Smooth muscle cell (in vitro differentiated cells): ENCODE measurements around the gene TRPV4. TPM values are rescaled to one million over a fixed set of nuclear protein-coding genes. Genes with fewer than 3 reads are reported as not detected.

ENCODE experiments used
- DNase-seq: peaks from one replicate; lab custom pipeline; 2025; ENCODE audit not compliant: unreplicated experiment; lab: John Stamatoyannopoulos, UW
- H2AFZ ChIP-seq: fragments of 200-600 bp; sonication (generic); 2 replicates; pipeline ENCODE4 v1.6.0; 2016; ENCODE audit warnings: antibody characterized with exemption, low read depth, mild to moderate bottlenecking
- H3F3A ChIP-seq: fragments of 200-600 bp; sonication (generic); 2 replicates; pipeline ENCODE4 v1.6.0; 2017; ENCODE audit warnings: antibody characterized with exemption, low read depth
- H3K27ac ChIP-seq: fragments of 200-600 bp; sonication (generic); 2 replicates; pipeline ENCODE4 v1.5.1; 2016; ENCODE audit warnings: low read depth, mild to moderate bottlenecking
- H3K27me3 ChIP-seq: fragments of 200-600 bp; sonication (generic); 2 replicates; pipeline ENCODE4 v1.6.1; 2016; ENCODE audit warnings: low read depth, mild to moderate bottlenecking
- H3K36me3 ChIP-seq: fragments of 200-600 bp; sonication (generic); 2 replicates; pipeline ENCODE4 v1.5.1; 2016; ENCODE audit warnings: low read depth
- H3K4me1 ChIP-seq: fragments of 200-600 bp; sonication (generic); 2 replicates; pipeline ENCODE4 v1.5.1; 2016; ENCODE audit warnings: low read depth
- H3K4me2 ChIP-seq: fragments of 200-600 bp; sonication (generic); 2 replicates; pipeline ENCODE4 v1.6.0; 2016; ENCODE audit warnings: mild to moderate bottlenecking
- H3K4me3 ChIP-seq: fragments of 200-600 bp; sonication (generic); 2 replicates; pipeline ENCODE4 v1.5.1; 2016; ENCODE audit warnings: mild to moderate bottlenecking
- H3K79me2 ChIP-seq: fragments of 200-600 bp; sonication (generic); 2 replicates; pipeline ENCODE4 v1.6.0; 2016; ENCODE audit warnings: low read depth, mild to moderate bottlenecking
- H3K9ac ChIP-seq: fragments of 200-600 bp; sonication (generic); 2 replicates; pipeline ENCODE4 v1.6.0; 2016; ENCODE audit warnings: low read depth
- H3K9me3 ChIP-seq: fragments of 200-600 bp; sonication (generic); replicated peaks from 2 replicates; pipeline ENCODE4 v1.5.1; 2016; ENCODE audit warnings: low read depth
- H4K20me1 ChIP-seq: fragments of 200-600 bp; sonication (generic); 2 replicates; pipeline ENCODE4 v1.6.0; 2016; ENCODE audit warnings: low read depth
- WGBS: methylation state at CpG from one replicate; pipeline ENCODE4 v1.1.7; 2016; ENCODE audit warnings: low lambda C conversion rate; 5-methylcytosine and 5-hydroxymethylcytosine counted together
- polyA plus RNA-seq: library from polyadenylated mRNA; unstranded; fragments of >200 nt; fragmentation: Nextera tagmentation; extraction: Ambion mirVana; gene quantifications from 2 replicates; pipeline ENCODE4 v1.2.1, GENCODE V29; 2016
- total RNA-seq: library from RNA; depleted of rRNA; stranded (reverse); fragments of >200 nt; gene quantifications from 2 replicates; pipeline ENCODE4 v1.2.3, GENCODE V29; 2014
- TF ChIP-seq, protein P1 (sequence below): fragments of 200-600 bp; sonication (generic); IDR thresholded peaks from 2 replicates; pipeline ENCODE4 v1.5.1; 2017; ENCODE audit warnings: borderline replicate concordance, mild to moderate bottlenecking, antibody characterized with exemption; ENCODE audit not compliant: insufficient read depth, poor library complexity, severe bottlenecking

The TRPV4 gene
- total and polyA plus RNA-seq, 2 experiments from 2014 or later, result 1.5 to 1.9 TPM

DNA sequence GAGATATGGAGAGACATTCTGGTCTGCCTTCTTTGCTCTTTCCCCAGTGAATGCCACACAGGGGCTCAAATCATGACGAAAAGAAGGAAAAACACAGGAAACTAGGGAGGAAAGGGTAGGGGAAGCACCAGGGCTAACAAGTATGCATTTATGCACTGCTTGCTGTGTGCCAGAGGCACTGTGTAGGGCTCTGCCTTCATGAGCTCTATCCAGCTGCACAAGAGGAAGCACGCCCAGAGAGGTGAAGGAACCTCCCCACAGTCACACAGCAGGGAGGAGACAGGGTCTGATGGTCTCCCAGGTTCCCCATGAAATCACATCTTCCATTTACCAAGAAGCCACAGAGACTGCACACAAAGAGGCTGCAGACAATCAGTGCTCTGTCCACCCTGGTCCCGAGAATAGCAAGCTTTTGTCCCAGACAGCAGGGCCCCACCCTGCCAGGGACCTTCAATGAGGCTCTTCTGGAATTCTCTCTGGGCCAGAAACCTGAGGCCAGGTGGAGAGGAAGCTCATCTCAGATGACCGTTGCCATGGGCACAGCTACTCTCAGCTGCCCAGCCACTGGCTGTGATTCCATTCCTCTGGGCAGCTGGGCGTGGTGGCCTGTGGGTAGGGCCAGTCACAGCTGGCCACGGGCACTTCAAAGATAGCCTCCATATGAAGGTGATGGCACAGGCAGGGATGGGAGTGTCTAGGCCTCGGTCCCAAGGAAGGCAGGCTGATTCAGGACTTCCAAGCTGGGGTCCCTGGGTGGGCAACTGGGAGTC, 7.3 kb upstream of the TRPV4 start:
- Histone ChIP-seq H3K79me2 (no peaks in the 10 kb centered on the region), H3K27me3 (no peaks in the 10 kb centered on the region), H2AFZ (no peak overlapping the region), H3F3A (no peaks in the 10 kb centered on the region), H3K27ac (no peak overlapping the region), H4K20me1 (no peaks in the 10 kb centered on the region), H3K4me1 (no peaks in the 10 kb centered on the region), H3K36me3 (no peaks in the 10 kb centered on the region), H3K9me3 (no peaks in the 10 kb centered on the region), H3K4me3 (no peak overlapping the region), H3K4me2 (no peak overlapping the region), H3K9ac (no peak overlapping the region)
- TF ChIP-seq, protein P1, sequence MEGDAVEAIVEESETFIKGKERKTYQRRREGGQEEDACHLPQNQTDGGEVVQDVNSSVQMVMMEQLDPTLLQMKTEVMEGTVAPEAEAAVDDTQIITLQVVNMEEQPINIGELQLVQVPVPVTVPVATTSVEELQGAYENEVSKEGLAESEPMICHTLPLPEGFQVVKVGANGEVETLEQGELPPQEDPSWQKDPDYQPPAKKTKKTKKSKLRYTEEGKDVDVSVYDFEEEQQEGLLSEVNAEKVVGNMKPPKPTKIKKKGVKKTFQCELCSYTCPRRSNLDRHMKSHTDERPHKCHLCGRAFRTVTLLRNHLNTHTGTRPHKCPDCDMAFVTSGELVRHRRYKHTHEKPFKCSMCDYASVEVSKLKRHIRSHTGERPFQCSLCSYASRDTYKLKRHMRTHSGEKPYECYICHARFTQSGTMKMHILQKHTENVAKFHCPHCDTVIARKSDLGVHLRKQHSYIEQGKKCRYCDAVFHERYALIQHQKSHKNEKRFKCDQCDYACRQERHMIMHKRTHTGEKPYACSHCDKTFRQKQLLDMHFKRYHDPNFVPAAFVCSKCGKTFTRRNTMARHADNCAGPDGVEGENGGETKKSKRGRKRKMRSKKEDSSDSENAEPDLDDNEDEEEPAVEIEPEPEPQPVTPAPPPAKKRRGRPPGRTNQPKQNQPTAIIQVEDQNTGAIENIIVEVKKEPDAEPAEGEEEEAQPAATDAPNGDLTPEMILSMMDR, result no peak
- no peak for DNase-seq
- WGBS, result 71% methylated on average over 7 of the region's 7 CpGs

DNA sequence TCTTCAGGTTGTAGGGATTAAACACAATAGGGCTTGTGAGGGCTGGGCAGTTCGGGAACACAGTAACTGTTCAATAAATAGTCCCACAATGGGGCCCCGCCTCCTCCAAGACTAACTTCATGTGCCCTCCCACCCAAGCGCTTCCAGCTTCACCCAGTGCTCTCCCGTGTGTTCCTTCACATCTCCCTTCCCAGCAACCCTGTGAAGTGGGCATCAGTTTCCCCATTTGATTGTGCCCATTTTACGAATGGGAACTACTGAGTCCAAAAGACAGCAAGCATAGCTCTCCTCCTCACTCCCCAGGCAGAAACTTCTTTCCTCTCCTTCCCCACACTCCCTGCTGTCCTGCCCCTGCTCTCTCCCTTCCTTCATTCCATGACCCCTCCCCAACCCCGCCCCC, 6.2 kb upstream of the TRPV4 start:
- Histone ChIP-seq H3K79me2 (no peaks in the 10 kb centered on the region), H3K36me3 (no peaks in the 10 kb centered on the region), H3K9me3 (no peaks in the 10 kb centered on the region), H3K4me2 (no peak overlapping the region), H3K4me1 (no peaks in the 10 kb centered on the region), H3K9ac (no peak overlapping the region), H3K27ac (no peak overlapping the region), H2AFZ (no peak overlapping the region), H3F3A (no peaks in the 10 kb centered on the region), H3K27me3 (no peaks in the 10 kb centered on the region), H3K4me3 (no peak overlapping the region), H4K20me1 (no peaks in the 10 kb centered on the region)
- no peak for DNase-seq
- 70% methylated on average over 5 of the region's 6 CpGs for WGBS
- TF ChIP-seq, protein P1, result no peak

DNA sequence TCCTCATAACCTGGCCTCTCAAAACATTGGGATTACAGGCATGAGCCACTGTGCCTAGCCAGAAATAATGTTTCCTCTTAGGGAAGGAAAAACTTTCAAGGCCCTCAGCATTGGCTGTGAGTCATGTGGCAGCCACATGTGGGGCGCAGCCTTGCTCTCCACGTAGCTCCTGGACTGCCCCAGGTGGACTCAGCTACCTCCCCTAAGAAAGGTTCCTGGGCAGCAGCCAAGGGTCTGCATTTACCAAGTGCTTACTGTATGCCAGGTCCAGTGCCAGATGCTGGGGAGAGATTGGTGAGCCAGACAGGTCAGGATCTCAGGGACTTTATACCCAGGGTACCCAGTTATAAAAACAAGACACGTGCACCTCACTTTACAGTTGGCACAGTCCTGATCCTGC, 3.7 kb upstream of the TRPV4 start:
- DNase-seq, result no peak
- Histone ChIP-seq H2AFZ (no peak overlapping the region), H3K36me3 (no peaks in the 10 kb centered on the region), H3K27me3 (no peaks in the 10 kb centered on the region), H3K4me2 (no peak overlapping the region), H3K27ac (no peak overlapping the region), H3K4me3 (no peak overlapping the region), H3K9me3 (no peaks in the 10 kb centered on the region), H3K79me2 (no peaks in the 10 kb centered on the region), H3K9ac (no peak overlapping the region), H3F3A (no peaks in the 10 kb centered on the region), H3K4me1 (no peaks in the 10 kb centered on the region), H4K20me1 (no peaks in the 10 kb centered on the region)
- TF ChIP-seq, protein P1, result no peak
- WGBS, result 76% methylated on average over 3 of the region's 3 CpGs

DNA sequence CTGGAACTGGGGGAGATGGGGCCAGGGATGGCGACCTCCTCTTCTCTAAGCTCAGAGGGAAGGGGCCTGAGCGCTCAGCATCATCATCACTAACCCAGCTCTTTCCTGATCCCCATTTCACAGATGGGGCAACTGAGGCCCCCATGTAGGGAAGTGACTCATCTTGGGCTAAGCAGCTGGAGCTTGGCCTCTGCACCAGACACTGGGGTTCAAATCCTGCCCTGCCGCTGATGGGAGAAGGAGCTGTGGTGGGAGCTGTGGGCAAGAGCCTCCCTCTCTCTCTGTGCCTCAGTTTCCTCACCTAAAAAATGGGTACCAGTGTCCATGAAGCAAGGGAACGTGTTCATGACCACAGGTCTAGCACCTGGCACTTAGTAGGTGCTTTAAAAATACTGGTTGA, 2.6 kb upstream of the TRPV4 start:
- 97% methylated on average over 4 of the region's 4 CpGs for WGBS

More for the DNA sequence above, 2.6 kb upstream of the TRPV4 start:
- Histone ChIP-seq H3K9ac (no peak overlapping the region), H4K20me1 (no peaks in the 10 kb centered on the region), H2AFZ (no peak overlapping the region), H3K79me2 (no peaks in the 10 kb centered on the region), H3K27me3 (no peaks in the 10 kb centered on the region), H3K36me3 (no peaks in the 10 kb centered on the region), H3K4me3 (no peak overlapping the region), H3K9me3 (no peaks in the 10 kb centered on the region), H3K4me1 (no peaks in the 10 kb centered on the region), H3F3A (no peaks in the 10 kb centered on the region), H3K4me2 (no peak overlapping the region), H3K27ac (no peak overlapping the region)
- DNase-seq, result no peak
- TF ChIP-seq, protein P1, result no peak
